Epidermal melanocyte (primary cell): Measurements from ENCODE around the gene EEF2KMT.
"Not testable (repeated sequence)": the region's sequence is repeated elsewhere in the genome, so short reads cannot be mapped to it uniquely, and the experiment has no call there.

Source experiments
- DNase-seq: peaks from one replicate; pipeline ENCODE4 v3.0.0; 2011; ENCODE audit warnings: low spot score; ENCODE audit not compliant: insufficient read length

EEF2KMT gene, protein sequence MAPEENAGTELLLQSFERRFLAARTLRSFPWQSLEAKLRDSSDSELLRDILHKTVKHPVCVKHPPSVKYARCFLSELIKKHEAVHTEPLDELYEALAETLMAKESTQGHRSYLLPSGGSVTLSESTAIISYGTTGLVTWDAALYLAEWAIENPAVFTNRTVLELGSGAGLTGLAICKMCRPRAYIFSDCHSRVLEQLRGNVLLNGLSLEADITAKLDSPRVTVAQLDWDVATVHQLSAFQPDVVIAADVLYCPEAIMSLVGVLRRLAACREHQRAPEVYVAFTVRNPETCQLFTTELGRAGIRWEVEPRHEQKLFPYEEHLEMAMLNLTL

DNA sequence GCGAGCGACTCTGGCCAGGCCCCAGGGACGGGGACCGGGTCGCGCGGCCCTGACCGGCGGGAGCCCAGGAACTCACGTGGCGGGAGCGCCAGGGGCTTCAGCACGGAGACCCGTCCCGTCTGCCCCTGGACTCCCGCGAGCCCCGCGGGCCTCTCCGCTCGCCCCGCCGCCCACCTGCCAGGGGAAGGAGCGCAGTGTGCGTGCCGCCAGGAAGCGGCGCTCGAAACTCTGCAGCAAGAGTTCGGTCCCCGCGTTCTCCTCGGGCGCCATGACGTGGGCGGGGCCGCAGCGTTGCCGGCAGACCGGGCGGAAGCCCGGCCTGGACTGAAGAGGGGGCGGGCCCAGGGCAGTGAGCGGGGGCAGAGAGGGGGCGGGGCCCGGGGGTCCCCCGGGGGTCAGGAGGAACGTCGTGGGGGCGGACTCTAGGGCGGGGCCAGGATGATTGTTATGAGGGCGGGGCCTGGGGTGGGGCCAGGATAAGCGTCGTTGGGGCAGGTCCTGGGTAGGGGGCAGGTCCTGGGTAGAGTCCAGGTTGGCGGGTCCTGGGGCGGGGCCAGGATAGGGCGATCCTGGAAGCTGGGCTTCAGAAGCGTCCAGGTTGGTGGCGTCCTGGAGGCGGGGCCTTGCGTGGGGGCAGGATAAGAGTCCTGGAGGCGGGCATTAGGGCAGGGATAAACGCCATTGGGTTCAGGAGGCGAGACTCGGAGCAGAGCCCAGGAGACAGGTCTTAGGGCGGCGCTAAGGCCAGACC, at the start of gene EEF2KMT:
TSS of gene EEF2KMT (minus strand) at position 326 of the 751 bp plus-strand sequence. CDS start at position 270, 56 bp downstream.
- DNase-seq: peak; percentile 23

GRCh38 chr16:5144621-5144956, 47.0 kb upstream of the EEF2KMT start:
- not testable (repeated sequence) for DNase-seq

- DNase-seq: no peak
Observed at GRCh38 chr16:5143761-5144620, 46.4 kb upstream of the EEF2KMT start.

GRCh38 chr16:5140151-5140550, 42.6 kb upstream of the EEF2KMT start:
- DNase-seq: not testable (repeated sequence)

DNA sequence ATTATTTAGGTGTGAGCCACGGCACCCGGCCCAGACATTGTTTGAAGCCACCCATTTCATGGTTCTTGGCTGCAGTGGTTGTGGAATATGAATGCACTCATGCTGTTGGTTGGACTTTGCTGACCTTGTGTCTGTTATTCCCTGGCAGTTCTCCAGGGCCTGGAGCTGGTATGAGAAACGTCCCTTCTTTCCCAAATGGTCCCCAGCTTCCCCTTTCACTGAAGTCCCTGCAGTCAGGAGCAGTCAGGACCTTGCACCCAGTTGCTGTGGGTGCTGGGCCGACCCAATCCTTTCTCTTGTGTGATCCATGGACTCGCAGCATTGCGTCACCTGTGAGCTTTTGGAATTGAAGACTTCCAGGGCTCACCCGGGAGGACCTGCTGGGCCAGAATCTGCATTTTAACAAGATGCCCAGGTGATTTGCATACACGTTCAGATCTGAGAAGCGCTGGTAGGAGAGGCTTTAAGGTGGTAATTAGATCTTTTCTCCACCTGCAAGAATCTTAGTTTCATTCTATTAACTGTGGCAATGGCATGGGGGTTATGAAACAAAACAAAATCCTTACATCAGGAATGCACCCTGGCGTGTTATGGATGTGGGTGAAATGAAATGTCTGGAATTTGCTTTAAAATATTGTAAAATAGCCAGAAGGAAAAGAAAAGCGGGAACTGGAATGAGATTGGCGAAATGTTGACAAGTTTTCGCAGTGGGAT, 37.3 kb upstream of the EEF2KMT start:
- DNase-seq: not testable (repeated sequence)

DNA sequence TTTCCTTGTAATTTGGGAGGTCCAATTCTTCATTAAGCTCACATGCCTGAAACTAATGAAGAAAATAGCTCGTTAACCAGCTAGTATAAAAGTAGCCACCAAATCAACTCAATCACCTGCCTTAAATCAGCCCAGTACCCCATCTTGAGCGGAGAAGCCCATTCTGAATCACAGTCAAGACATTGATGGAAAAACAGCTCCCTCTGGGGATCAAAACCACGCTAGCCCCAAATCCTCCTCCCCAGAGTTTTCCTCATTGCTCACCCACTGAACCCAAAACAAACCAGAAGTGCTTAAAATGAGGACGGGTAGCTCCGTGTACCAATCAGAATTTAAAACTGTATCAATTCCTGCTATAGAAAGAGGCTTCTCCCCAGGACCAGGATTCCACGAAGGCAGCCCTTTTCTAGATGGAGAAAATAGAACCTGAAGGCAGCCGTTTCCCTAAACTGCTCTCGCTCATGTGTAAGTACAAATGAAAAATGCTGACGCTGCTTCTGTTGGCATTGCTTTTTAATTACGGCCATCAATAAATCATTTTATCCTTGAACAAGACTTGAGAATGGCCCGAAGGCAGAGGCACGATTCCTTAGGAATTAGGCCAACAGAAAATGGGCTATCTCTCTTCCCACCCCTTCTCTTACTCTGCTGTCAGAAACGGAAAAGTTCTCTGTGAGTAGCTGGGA, 35.5 kb upstream of the EEF2KMT start:
- not testable (repeated sequence) for DNase-seq

GRCh38 chr16:5131467-5132004, 33.9 kb upstream of the EEF2KMT start:
- not testable (repeated sequence) for DNase-seq

DNA sequence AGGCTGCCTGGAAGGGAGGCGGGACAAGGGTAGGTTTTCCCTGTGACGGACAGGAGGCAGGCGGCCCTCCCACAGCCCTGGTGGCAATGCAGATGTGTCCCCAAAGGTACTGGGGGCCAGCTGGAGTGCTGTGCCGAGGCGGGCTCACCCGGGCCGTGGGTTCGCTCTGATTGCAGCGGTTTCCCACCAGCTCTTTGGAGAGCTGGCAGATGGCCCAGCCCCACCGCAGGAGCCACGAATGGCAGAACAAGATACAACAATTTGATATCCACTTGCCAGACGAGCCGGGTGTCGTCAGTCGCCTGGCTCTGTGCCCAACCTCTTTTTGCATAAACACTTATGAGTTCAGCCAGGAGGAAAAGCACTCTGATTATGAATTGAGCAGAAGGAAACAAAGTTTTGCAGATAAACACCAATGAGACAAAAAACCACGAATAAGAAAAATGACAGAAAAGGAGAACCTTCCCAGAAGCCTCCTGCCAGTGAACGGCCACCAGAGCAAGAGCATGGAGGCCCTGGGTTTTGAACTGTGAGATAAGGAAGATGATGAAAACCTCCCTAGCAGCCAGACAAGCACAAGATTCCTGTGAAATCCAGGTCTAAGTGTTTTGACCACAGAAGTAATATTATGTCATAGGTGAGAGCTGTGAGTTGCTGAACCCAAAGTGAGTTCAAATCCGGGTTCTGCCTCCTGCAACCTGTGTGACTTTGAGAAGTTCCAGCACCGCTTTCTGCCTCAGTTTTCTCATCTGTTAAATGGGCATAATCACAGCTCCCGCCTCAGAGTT, 19.9 kb upstream of the EEF2KMT start:
- not testable (repeated sequence) for DNase-seq

GRCh38 chr16:5116780-5117295, 19.2 kb upstream of the EEF2KMT start:
- DNase-seq: not testable (repeated sequence)

GRCh38 chr16:5110933-5111332, 13.3 kb upstream of the EEF2KMT start:
- not testable (repeated sequence) for DNase-seq

- no peak for DNase-seq
Observed at GRCh38 chr16:5108505-5109158, 11.0 kb upstream of the EEF2KMT start.

DNA sequence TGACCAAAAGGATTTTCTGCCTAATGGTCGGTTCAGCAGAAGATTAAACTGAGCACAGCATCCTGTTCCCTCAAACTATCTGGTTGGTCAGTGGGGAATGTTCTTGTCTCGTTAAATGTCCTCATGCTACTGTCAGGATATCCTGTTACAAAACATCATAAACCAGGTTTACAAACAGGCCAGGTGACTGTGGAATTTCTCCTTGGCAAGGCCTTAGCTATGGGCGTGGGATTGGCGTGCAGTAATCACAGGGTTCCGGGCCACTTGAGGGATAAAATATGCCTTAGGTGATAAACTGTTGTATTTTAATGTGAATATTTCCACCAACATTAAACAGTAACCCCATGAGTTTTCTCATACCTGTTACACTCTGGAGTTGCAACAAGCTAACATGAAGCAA, 7.4 kb upstream of the EEF2KMT start:
- DNase-seq: not testable (repeated sequence)

GRCh38 chr16:5103296-5104032, 5.9 kb upstream of the EEF2KMT start:
- not testable (repeated sequence) for DNase-seq

- not testable (repeated sequence) for DNase-seq
Observed at GRCh38 chr16:5099174-5099573, 1.6 kb upstream of the EEF2KMT start.

- not testable (repeated sequence) for DNase-seq
Observed at GRCh38 chr16:5098221-5099159, 895 bp upstream of the EEF2KMT start.

DNA sequence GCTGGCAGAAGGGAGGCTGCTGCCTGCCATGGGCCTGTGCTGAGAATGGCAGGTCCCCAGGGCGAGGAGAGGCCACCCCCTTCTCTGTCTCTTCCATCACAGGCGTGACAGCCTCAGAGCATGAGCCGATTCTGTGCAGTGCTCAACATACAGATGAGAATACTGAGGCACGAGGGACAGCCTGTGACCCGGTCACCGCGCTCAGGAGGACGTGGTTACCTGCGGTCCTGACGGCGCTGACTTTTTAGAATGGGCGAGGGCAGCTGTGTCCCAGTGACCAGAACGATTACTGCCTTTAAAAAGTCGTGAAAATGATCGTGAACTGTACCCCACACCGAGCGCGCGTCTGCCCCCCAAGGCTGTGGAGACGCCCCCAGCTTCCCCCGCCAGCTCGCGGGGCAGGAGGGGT, 530 bp downstream of the EEF2KMT start:
- not testable (repeated sequence) for DNase-seq
